Ectodermal cell (in vitro differentiated cells): Measurements from ENCODE around the gene GOLPH3.
"Not testable (repeated sequence)": the region's sequence is repeated elsewhere in the genome, so short reads cannot be mapped to it uniquely, and the experiment has no call there.

ENCODE experiments used
- H3K27ac ChIP-seq: 2 replicates; pipeline ENCODE4 v1.7.0; 2013; ENCODE audit warnings: mild to moderate bottlenecking, low read depth, low read length; ENCODE audit not compliant: insufficient read depth, poor library complexity, severe bottlenecking
- H3K27me3 ChIP-seq: 2 replicates; pipeline ENCODE4 v1.7.0; 2013; ENCODE audit warnings: mild to moderate bottlenecking, low read length; ENCODE audit not compliant: insufficient read depth, control insufficient read depth, poor library complexity, severe bottlenecking
- H3K36me3 ChIP-seq: one replicate; pipeline ENCODE4 v1.7.0; 2013; ENCODE audit warnings: low read length; ENCODE audit not compliant: control insufficient read depth, insufficient read depth
- H3K4me1 ChIP-seq: one replicate; pipeline ENCODE4 v1.7.0; 2013; ENCODE audit warnings: low read length; ENCODE audit not compliant: control insufficient read depth, insufficient read depth
- H3K4me3 ChIP-seq: 2 replicates; pipeline ENCODE4 v1.7.0; 2013; ENCODE audit warnings: low read depth, low read length, control low read depth; ENCODE audit not compliant: insufficient read depth
- H3K9me3 ChIP-seq: 2 replicates; pipeline ENCODE4 v1.7.0; 2013; ENCODE audit warnings: mild to moderate bottlenecking, low read length, moderate library complexity; ENCODE audit not compliant: control insufficient read depth
- WGBS, 2 experiments: methylation state at CpG; one replicate each; pipeline ENCODE4 v1.1.7; 2013; ENCODE audit warnings: missing lambda C conversion rate in 2 of 2; 5-methylcytosine and 5-hydroxymethylcytosine counted together

The GOLPH3 gene

GRCh38 chr5:32123058-32123805, 50.9 kb downstream of the GOLPH3 start:
- H3K36me3 ChIP-seq, result peaks cover 12% of the 10 kb centered on the region
- no peaks in the 10 kb centered on the region for H3K27me3 ChIP-seq
- H3K4me1 ChIP-seq, result no peaks in the 10 kb centered on the region
- H3K27ac ChIP-seq, result no peak overlapping the region
- no peaks in the 10 kb centered on the region for H3K9me3 ChIP-seq
- 92 to 95% methylated on average over 8 of the region's 8 CpGs for WGBS, 2 experiments
- H3K4me3 ChIP-seq, result no peak overlapping the region

GRCh38 chr5:32118922-32119321, 55.2 kb downstream of the GOLPH3 start:
- not testable (repeated sequence) for H3K9me3 ChIP-seq, H3K27me3 ChIP-seq, H3K36me3 ChIP-seq, H3K27ac ChIP-seq, H3K4me1 ChIP-seq, H3K4me3 ChIP-seq
- WGBS, 2 experiments, result 92 to 94% methylated on average over 8 of the region's 8 CpGs

GRCh38 chr5:32116574-32117313, 57.4 kb downstream of the GOLPH3 start:
- Histone ChIP-seq H3K27me3 (no peaks in the 10 kb centered on the region), H3K9me3 (no peaks in the 10 kb centered on the region), H3K27ac (no peak overlapping the region), H3K4me3 (no peak overlapping the region), H3K36me3 (peaks cover 7% of the 10 kb centered on the region), H3K4me1 (no peaks in the 10 kb centered on the region)
- WGBS, 2 experiments, result 85 to 97% methylated on average over 3 to 4 of the region's 4 CpGs

- Histone ChIP-seq H3K4me1 (no peaks in the 10 kb centered on the region), H3K4me3 (no peak overlapping the region), H3K9me3 (no peaks in the 10 kb centered on the region), H3K27me3 (no peaks in the 10 kb centered on the region), H3K36me3 (peaks cover 5% of the 10 kb centered on the region), H3K27ac (no peak overlapping the region)
- 88 to 91% methylated on average over 3 of the region's 3 CpGs for WGBS, 2 experiments
Measured at GRCh38 chr5:32115985-32116384, 58.1 kb downstream of the GOLPH3 start.

- WGBS, 2 experiments, result 93 to 94% methylated on average over 4 to 5 of the region's 5 CpGs
- Histone ChIP-seq H3K4me3 (no peak overlapping the region), H3K27me3 (no peaks in the 10 kb centered on the region), H3K36me3 (peaks cover 25% of the 10 kb centered on the region), H3K9me3 (no peaks in the 10 kb centered on the region), H3K4me1 (no peaks in the 10 kb centered on the region), H3K27ac (no peak overlapping the region)
Measured at GRCh38 chr5:32110111-32110696, 63.9 kb downstream of the GOLPH3 start.

- no peaks in the 10 kb centered on the region for H3K9me3 ChIP-seq
- H3K27me3 ChIP-seq, result no peaks in the 10 kb centered on the region
- H3K36me3 ChIP-seq, result peaks cover 25% of the 10 kb centered on the region
- WGBS, 2 experiments, result 94 to 99% methylated on average over 10 of the region's 10 CpGs
- no peaks in the 10 kb centered on the region for H3K4me1 ChIP-seq
- H3K4me3 ChIP-seq, result no peak overlapping the region
- H3K27ac ChIP-seq, result no peak overlapping the region
Measured at GRCh38 chr5:32109236-32109635, 64.9 kb downstream of the GOLPH3 start.

- peaks cover 24% of the 10 kb centered on the region for H3K36me3 ChIP-seq
- no peaks in the 10 kb centered on the region for H3K4me1 ChIP-seq
- 95 to 98% methylated on average over 2 to 4 of the region's 4 CpGs for WGBS, 2 experiments
- no peaks in the 10 kb centered on the region for H3K9me3 ChIP-seq
- H3K27ac ChIP-seq, result no peak overlapping the region
- no peaks in the 10 kb centered on the region for H3K27me3 ChIP-seq
- H3K4me3 ChIP-seq, result no peak overlapping the region
Measured at GRCh38 chr5:32108167-32108566, 66.0 kb downstream of the GOLPH3 start.

GRCh38 chr5:32107291-32107690, 66.8 kb downstream of the GOLPH3 start:
- H3K9me3 ChIP-seq, result no peaks in the 10 kb centered on the region
- no peak overlapping the region for H3K4me3 ChIP-seq
- peaks cover 24% of the 10 kb centered on the region for H3K36me3 ChIP-seq
- H3K4me1 ChIP-seq, result no peaks in the 10 kb centered on the region
- H3K27ac ChIP-seq, result no peak overlapping the region
- no peaks in the 10 kb centered on the region for H3K27me3 ChIP-seq
- WGBS, 2 experiments, result 89 to 91% methylated on average over 4 of the region's 4 CpGs

- H3K9me3 ChIP-seq, result no peaks in the 10 kb centered on the region
- WGBS, 2 experiments, result 96% methylated on average over 12 of the region's 12 CpGs
- no peak overlapping the region for H3K27ac ChIP-seq
- H3K4me1 ChIP-seq, result no peaks in the 10 kb centered on the region
- no peak overlapping the region for H3K4me3 ChIP-seq
- no peaks in the 10 kb centered on the region for H3K27me3 ChIP-seq
- peaks cover 21% of the 10 kb centered on the region for H3K36me3 ChIP-seq
Measured at GRCh38 chr5:32103521-32103920, 70.6 kb downstream of the GOLPH3 start.

- Histone ChIP-seq H3K36me3 (peaks cover 16% of the 10 kb centered on the region), H3K4me1 (no peaks in the 10 kb centered on the region), H3K9me3 (no peaks in the 10 kb centered on the region), H3K27ac (no peak overlapping the region), H3K4me3 (no peak overlapping the region), H3K27me3 (no peaks in the 10 kb centered on the region)
- 95 to 96% methylated on average over 12 of the region's 12 CpGs for WGBS, 2 experiments
Measured at GRCh38 chr5:32102254-32102986, 71.7 kb downstream of the GOLPH3 start.
